H9 (cell line): Measurements from ENCODE around the gene COA6. TPM values are rescaled to one million over a fixed set of nuclear protein-coding genes. Genes with fewer than 3 reads are reported as not detected.

ENCODE experiments used
- DNase-seq: peaks from one replicate; pipeline ENCODE4 v3.0.0-alpha.2; 2017
- H2AFZ ChIP-seq: one replicate; pipeline ENCODE4 v1.6.1; 2013; ENCODE audit warnings: mild to moderate bottlenecking, low read length, control low read depth, moderate library complexity
- H2AK5ac ChIP-seq: 2 replicates; pipeline ENCODE4 v1.6.1; 2013; ENCODE audit warnings: low read length, control low read depth, mixed read lengths; ENCODE audit not compliant: insufficient read length
- H2BK120ac ChIP-seq: one replicate; pipeline ENCODE4 v1.6.1; 2013; ENCODE audit warnings: low read depth, mild to moderate bottlenecking, low read length, control low read depth, inconsistent platforms; ENCODE audit not compliant: poor library complexity, severe bottlenecking
- H2BK12ac ChIP-seq: 2 replicates; pipeline ENCODE4 v1.6.1; 2013; ENCODE audit warnings: low read length, control low read depth, mixed read lengths, low read depth; ENCODE audit not compliant: insufficient read length
- H2BK15ac ChIP-seq: 2 replicates; pipeline ENCODE4 v1.6.1; 2013; ENCODE audit warnings: low read depth, low read length, control low read depth
- H2BK20ac ChIP-seq: one replicate; pipeline ENCODE4 v1.6.1; 2013; ENCODE audit warnings: low read depth, mild to moderate bottlenecking, low read length, control low read depth, inconsistent platforms; ENCODE audit not compliant: poor library complexity, severe bottlenecking
- H2BK5ac ChIP-seq: 2 replicates; pipeline ENCODE4 v1.6.1; 2013; ENCODE audit warnings: low read length, control low read depth, mixed read lengths; ENCODE audit not compliant: insufficient read length
- H3K14ac ChIP-seq: 2 replicates; pipeline ENCODE4 v1.6.1; 2013; ENCODE audit warnings: low read length, control low read depth; ENCODE audit not compliant: insufficient read depth
- H3K18ac ChIP-seq: 2 replicates; pipeline ENCODE4 v1.6.1; 2013; ENCODE audit warnings: low read depth, mild to moderate bottlenecking, mixed read lengths, low read length, control low read depth; ENCODE audit not compliant: insufficient read length
- H3K23ac ChIP-seq: 2 replicates; pipeline ENCODE4 v1.6.1; 2013; ENCODE audit warnings: low read length, control low read depth, mixed read lengths, low read depth; ENCODE audit not compliant: insufficient read length
- H3K23me2 ChIP-seq: 2 replicates; pipeline ENCODE4 v1.6.1; 2013; ENCODE audit warnings: low read depth, mild to moderate bottlenecking, mixed read lengths, low read length, control low read depth; ENCODE audit not compliant: insufficient read length, poor library complexity, severe bottlenecking
- H3K27ac ChIP-seq: 2 replicates; pipeline ENCODE4 v1.5.1; 2013; ENCODE audit warnings: low read length, control low read depth, mixed read lengths, low read depth; ENCODE audit not compliant: insufficient read length
- H3K27me3 ChIP-seq: 2 replicates; pipeline ENCODE4 v1.6.1; 2013; ENCODE audit warnings: low read length, control low read depth, inconsistent platforms; ENCODE audit not compliant: insufficient read depth
- H3K4ac ChIP-seq: 2 replicates; pipeline ENCODE4 v1.6.1; 2013; ENCODE audit warnings: low read depth, mild to moderate bottlenecking, control low read depth, inconsistent platforms, low read length, moderate library complexity
- H3K4me1 ChIP-seq: 2 replicates; pipeline ENCODE4 v1.6.1; 2013; ENCODE audit warnings: low read length, control low read depth, inconsistent platforms; ENCODE audit not compliant: insufficient read depth
- H3K4me2 ChIP-seq: 2 replicates; pipeline ENCODE4 v1.6.1; 2013; ENCODE audit warnings: low read length, control low read depth, mixed read lengths; ENCODE audit not compliant: insufficient read length, insufficient read depth
- H3K56ac ChIP-seq: 2 replicates; pipeline ENCODE4 v1.6.1; 2013; ENCODE audit warnings: low read depth, mild to moderate bottlenecking, mixed read lengths, low read length, control low read depth; ENCODE audit not compliant: insufficient read length
- H3K79me1 ChIP-seq: 2 replicates; pipeline ENCODE4 v1.6.1; 2013; ENCODE audit warnings: low read depth, mild to moderate bottlenecking, moderate library complexity, low read length, control low read depth, inconsistent platforms; ENCODE audit not compliant: insufficient read depth, poor library complexity, severe bottlenecking
- H3K79me2 ChIP-seq: 2 replicates; pipeline ENCODE4 v1.6.1; 2013; ENCODE audit warnings: low read length, control low read depth, inconsistent platforms; ENCODE audit not compliant: insufficient read depth
- H3K9ac ChIP-seq: 2 replicates; pipeline ENCODE4 v1.6.1; 2013; ENCODE audit warnings: low read length, control low read depth, mixed read lengths; ENCODE audit not compliant: insufficient read length; ENCODE audit errors: extremely low read depth
- H3K9me3 ChIP-seq: one replicate; pipeline ENCODE4 v1.6.1; 2013; ENCODE audit warnings: low read depth, low read length, inconsistent platforms; ENCODE audit not compliant: control insufficient read depth
- H3T11ph ChIP-seq: one replicate; pipeline ENCODE4 v1.6.1; 2013; ENCODE audit warnings: mild to moderate bottlenecking, low read length, control low read depth, inconsistent platforms
- H4K20me1 ChIP-seq: one replicate; pipeline ENCODE4 v1.6.1; 2013; ENCODE audit not compliant: control insufficient read depth, insufficient read length, insufficient read depth
- H4K5ac ChIP-seq: 2 replicates; pipeline ENCODE4 v1.6.1; 2013; ENCODE audit warnings: low read depth, mild to moderate bottlenecking, mixed read lengths, low read length, control low read depth; ENCODE audit not compliant: insufficient read length
- H4K8ac ChIP-seq: replicated peaks from 2 replicates; pipeline ENCODE4 v1.6.1; 2013; ENCODE audit warnings: low read length, control low read depth, mixed read lengths, low read depth; ENCODE audit not compliant: insufficient read length
- H4K91ac ChIP-seq: 2 replicates; pipeline ENCODE4 v1.6.1; 2013; ENCODE audit warnings: low read depth, mild to moderate bottlenecking, moderate library complexity, mixed read lengths, low read length, control low read depth; ENCODE audit not compliant: insufficient read length
- H3K27ac Mint-ChIP-seq, 3 experiments: 2 replicates in 2 of 3; 3 replicates in 1 of 3; pipeline ENCODE4 v1.8.0; 2020 to 2021; ENCODE audit warnings: mixed read lengths in 3 of 3, mild to moderate bottlenecking in 1 of 3, moderate library complexity in 1 of 3
- H3K27me3 Mint-ChIP-seq: 2 replicates; pipeline ENCODE4 v1.8.0; 2021; ENCODE audit warnings: low read depth, mild to moderate bottlenecking, moderate library complexity, mixed read lengths
- H3K36me3 Mint-ChIP-seq, 3 experiments: 2 replicates in 2 of 3; 3 replicates in 1 of 3; pipeline ENCODE4 v1.8.0; 2020 to 2021; ENCODE audit warnings: low read depth in 3 of 3, mixed read lengths in 3 of 3; ENCODE audit not compliant: insufficient read depth in 1 of 3
- H3K4me1 Mint-ChIP-seq, 2 experiments: 2 replicates each; pipeline ENCODE4 v1.8.0; 2020; ENCODE audit warnings: mixed read lengths in 2 of 2
- H3K4me3 Mint-ChIP-seq, 2 experiments: 2 replicates in 1 of 2; 3 replicates in 1 of 2; pipeline ENCODE4 v1.8.0; 2020 to 2021; ENCODE audit warnings: mild to moderate bottlenecking in 2 of 2, mixed read lengths in 2 of 2, moderate library complexity in 1 of 2
- H3K9me3 Mint-ChIP-seq, 2 experiments: 2 replicates in 1 of 2; 3 replicates in 1 of 2; pipeline ENCODE4 v1.8.0; 2020; ENCODE audit warnings: mild to moderate bottlenecking in 2 of 2, mixed read lengths in 2 of 2, moderate library complexity in 1 of 2
- CTCF ChIP-seq: fragments of 200-600 bp; sonication (generic); conservative IDR thresholded peaks from 3 replicates; pipeline ENCODE4 v1.8.0; 2021; ENCODE audit warnings: antibody characterized with exemption, mild to moderate bottlenecking
- WGBS: extraction: QIAGEN DNeasy Blood & Tissue Kit; methylation state at CpG from one replicate; pipeline ENCODE4 v1.1.7; 2013; ENCODE audit warnings: missing lambda C conversion rate, low lambda C conversion rate, mixed read lengths; ENCODE audit not compliant: insufficient read length; ENCODE audit errors: extremely low coverage; 5-methylcytosine and 5-hydroxymethylcytosine counted together
- total RNA-seq: library from RNA; stranded (reverse); gene quantifications from 2 replicates; pipeline ENCODE4 v1.2.1, GENCODE V29; 2021

COA6 gene
- total RNA-seq, 1 experiment from 2014 or later: 42.3 TPM

GRCh38 chr1:234427950-234428646 is 54.8 kb downstream of the COA6 start:
- Histone ChIP-seq H3K4me1 (no peaks in the 10 kb centered on the region), H3K4ac (no peak overlapping the region), H4K5ac (no peak overlapping the region), H2BK20ac (no peak overlapping the region), H4K91ac (no peak overlapping the region), H3K79me2 (no peaks in the 10 kb centered on the region), H3K23me2 (no peaks in the 10 kb centered on the region), H2AK5ac (no peak overlapping the region), H3T11ph (no peak overlapping the region), H3K18ac (no peak overlapping the region), H3K56ac (no peak overlapping the region), H3K14ac (no peak overlapping the region), H4K20me1 (no peaks in the 10 kb centered on the region), H2BK15ac (no peak overlapping the region), H2BK12ac (no peak overlapping the region), H3K9ac (no peak overlapping the region), H3K4me2 (no peak overlapping the region), H4K8ac (no peak overlapping the region), H3K27ac (no peak overlapping the region), H2AFZ (no peak overlapping the region), H2BK120ac (no peak overlapping the region), H2BK5ac (no peak overlapping the region), H3K9me3 (no peaks in the 10 kb centered on the region), H3K23ac (no peak overlapping the region), H3K27me3 (no peaks in the 10 kb centered on the region), H3K79me1 (no peaks in the 10 kb centered on the region)
- DNase-seq: no peak
- TF ChIP-seq CTCF: no peak
- no CpG with 5 or more reads among the region's 8 CpGs for WGBS
- H3K27ac Mint-ChIP-seq: no peak overlapping the region
- H3K36me3 Mint-ChIP-seq: peaks cover 17 to 59% (median 51%) of the 10 kb centered on the region in 3 experiments; a peak in 6 of 7 replicates
- no peak overlapping the region for H3K4me3 Mint-ChIP-seq
- no peaks in the 10 kb centered on the region for H3K27me3 Mint-ChIP-seq
- 0 out of 4 replicates have a peak, but pooled peaks cover 0 to 2% of the 10 kb centered on the region in 2 experiments for H3K4me1 Mint-ChIP-seq
- no peaks in the 10 kb centered on the region for H3K9me3 Mint-ChIP-seq
